GM23248 (cell line): Measurements from ENCODE around the gene MAGIX.

Experiments used
- EZH2 ChIP-seq: fragments of 200-600 bp; sonication (generic); IDR thresholded peaks from 2 replicates; pipeline ENCODE4 v1.6.1; 2018; ENCODE audit warnings: antibody characterized with exemption, mild to moderate bottlenecking; ENCODE audit not compliant: insufficient read depth, poor library complexity, severe bottlenecking
- EZH2phosphoT487 ChIP-seq: fragments of 200-600 bp; sonication (generic); IDR thresholded peaks from 2 replicates; pipeline ENCODE4 v1.6.1; 2018; ENCODE audit warnings: antibody characterized with exemption, moderate library complexity, mild to moderate bottlenecking, low read depth; ENCODE audit not compliant: insufficient read depth

DNA sequence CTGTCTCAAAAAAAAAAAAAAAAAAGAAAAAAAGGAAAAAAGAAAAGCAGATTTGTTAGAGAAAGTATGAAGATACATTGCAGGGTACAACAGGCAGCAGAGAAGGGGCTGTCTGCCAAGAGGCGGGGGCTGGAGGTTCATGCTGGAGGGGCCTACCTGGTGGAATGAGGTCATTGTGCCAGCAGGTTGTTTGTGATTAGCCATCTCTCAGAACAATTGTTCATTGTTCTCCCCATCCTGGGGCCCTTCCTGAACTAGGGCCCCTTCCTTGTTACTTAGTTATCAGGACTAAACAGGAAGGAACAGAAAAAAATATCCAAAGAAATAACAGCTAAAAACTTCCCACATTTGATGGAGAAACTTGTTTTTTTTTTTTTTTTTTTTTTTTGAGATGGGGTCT, 25.1 kb upstream of the MAGIX start:
- TF ChIP-seq EZH2 (no peak), EZH2phosphoT487 (no peak)
